HG03280 (cell line): ENCODE measurements around the gene MRPL37.
"Not testable (repeated sequence)": the region's sequence is repeated elsewhere in the genome, so short reads cannot be mapped to it uniquely, and the experiment has no call there.

Experiments
- ATAC-seq: cut with Tn5 transposase; IDR thresholded peaks from one replicate; pipeline ENCODE4 v1.9.1; 2021; ENCODE audit warnings: mild to moderate bottlenecking, moderate library complexity; ENCODE audit not compliant: unreplicated experiment

The MRPL37 gene

DNA sequence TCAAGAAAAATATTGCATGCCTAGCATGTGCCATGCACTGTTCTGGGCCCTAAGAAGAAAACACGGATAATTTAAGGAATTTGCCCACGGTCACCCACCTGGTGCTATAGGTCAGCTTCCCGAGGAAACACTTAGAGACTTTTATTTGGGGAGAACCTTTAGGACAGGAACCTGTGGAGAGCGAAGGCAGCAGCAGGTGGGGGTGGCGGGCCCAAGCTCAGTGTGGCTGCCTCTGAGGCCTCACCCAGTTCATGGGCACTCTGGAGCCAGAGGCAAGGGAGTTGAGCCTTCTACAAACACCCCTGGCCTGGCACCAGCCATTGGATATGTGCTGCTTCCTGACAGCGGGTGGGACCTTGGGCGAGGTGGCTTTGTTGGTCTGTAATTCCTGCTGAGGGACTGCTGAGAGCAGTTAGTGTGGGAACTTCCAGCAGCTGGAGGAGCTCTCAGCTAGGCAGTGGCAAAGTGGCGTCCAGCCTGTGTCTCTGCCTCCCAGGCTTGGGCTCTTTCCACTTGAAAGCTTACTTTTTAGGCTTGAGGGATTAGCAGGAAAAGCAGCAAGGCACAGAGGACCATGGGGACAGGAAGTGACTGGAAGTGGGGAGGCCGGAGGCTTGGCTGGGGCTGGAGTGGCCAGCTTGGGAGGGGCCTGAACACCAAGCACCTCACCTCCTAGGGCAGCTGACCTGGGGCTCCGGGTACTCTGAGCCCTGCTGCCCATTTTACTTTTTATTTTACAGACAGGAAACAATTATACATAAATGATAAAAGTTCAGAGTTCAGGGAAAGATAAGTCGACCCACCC is 19.1 kb downstream of the MRPL37 start:
- ATAC-seq: no peak

DNA sequence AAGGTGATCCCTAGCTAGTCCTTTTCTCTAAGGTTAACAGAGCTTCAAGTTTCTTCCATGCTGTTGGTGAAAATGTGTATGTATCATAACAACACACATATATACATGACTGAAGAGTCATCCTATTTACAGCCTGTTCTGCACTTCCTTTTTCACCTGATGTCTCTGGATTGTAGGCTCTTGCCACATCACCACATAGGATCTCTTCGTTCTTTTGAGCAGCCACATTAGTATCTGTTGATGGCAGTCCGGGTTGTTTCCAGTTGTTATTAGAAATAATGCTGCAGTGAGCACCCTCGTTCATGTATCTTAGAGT is 19.7 kb downstream of the MRPL37 start:
- no peak for ATAC-seq

DNA sequence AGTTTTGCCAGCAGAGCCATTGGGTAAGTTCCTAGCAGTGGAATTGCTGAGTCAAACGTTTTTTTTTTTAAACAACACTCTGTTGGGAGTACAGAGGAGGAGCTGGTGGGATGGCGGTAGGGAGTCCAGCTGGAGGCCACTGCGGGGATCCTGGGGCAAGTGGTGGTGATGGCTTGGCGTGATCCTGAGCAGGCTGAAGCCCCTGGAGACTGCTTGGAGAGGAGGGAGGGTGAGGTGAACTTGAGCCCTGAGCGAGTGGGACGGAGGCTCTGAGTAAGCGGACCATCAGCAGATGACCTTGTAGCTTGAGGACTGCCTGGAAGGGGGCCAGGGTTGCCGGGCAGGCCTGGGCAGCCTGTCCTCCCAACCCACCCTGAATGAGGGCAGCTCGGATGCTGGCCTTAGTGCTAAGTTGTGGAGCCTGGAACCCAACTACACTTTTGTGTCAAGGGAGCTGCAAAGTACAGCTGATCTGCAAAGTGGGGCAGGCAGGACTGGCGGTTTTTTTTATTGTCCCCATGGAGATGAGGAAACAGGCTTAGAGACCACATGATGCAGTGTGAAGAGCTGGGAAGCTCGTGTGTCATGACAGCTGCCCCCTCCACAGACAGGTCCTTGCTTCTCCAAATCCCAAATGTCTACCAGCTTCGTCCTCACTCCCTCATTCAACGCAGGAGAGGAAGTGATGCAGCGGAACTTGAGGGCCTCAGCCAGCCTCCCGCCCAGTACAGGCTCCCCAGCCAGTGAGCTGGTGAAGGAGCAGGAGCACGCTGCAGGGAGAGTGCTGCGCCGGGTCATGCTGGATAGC is 20.2 kb downstream of the MRPL37 start:
- ATAC-seq: no peak

DNA sequence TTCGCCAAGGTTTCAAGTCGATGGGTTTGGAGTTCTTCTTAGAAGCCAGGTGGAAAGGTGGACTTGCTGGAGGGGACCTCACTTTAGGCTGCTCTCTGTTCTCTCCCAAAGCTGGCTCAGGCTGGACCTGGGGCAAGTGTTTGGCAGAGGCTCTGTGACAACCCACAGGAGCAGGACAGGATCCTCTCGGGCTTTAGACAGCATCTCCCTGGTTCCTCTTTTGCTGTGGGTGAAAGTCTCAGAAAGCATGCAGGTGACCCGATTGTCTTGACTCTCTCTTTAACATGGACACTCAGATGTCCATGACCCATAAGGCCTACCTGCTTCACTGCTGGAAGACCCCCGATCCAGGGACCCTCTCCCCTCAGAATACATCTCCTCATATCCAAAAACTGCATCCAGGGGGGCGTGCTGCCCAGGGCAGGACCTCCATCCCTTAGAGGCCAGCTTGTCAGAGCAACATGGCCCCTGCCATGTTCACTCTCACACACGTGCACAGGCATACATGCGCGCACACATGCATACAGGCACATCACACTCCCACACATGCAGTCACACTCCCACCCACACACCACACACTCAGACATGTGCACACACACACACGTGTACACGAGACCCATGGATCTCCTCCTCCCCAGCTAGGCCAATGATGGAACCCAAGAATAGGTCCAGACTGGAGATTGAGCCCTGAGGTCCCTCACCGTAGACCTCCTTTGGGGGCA is 21.3 kb downstream of the MRPL37 start:
- ATAC-seq: no peak

DNA sequence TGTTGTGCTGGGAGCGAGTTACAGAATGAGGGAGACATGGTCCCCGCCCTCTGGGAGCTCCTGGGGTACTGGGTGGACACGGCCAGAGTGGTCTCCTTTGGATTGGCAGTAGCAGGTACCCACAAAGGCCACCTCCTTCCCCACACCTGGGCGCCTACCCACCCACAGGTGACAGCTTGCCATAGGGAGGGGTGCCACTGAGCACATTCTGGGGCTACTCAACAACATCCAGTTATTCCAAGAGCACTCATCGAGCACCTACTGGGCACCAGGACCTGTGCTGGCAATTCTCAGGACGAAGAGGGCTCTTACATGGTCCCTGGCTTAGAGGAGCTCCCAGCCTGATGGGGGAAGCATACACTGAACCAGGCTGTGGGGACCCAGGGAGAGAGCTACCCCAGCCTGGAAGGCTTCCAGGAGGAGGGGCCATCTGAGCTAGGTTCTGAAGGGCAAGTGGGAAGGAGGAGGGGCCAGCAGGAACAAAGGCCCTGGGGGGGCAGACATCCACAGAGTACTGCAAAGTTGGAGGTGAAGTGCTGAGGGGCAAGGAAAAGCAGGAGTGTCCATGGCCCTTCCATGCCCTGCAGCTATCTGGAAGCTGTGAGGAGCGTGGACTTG is 22.0 kb downstream of the MRPL37 start:
- no peak for ATAC-seq

DNA sequence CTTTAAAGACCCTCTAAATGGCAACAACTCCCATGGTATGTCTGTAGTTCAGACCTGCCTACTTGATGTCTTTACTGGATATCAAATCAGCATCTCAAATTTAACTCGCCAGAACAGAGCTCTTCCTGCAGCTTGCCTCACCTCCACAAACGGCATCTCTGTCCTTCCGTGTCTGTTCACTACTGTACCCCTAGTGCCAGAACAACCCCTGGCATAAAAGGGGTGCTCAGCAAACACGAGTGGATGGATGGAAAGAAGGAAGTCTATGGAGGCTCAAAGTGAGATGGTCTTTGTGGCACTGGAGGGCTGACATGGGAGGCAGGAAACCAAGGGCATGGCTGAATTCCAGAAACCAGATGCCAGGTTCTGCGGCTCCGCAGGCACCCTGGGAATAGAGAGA is 22.7 kb downstream of the MRPL37 start:
- ATAC-seq: no peak

DNA sequence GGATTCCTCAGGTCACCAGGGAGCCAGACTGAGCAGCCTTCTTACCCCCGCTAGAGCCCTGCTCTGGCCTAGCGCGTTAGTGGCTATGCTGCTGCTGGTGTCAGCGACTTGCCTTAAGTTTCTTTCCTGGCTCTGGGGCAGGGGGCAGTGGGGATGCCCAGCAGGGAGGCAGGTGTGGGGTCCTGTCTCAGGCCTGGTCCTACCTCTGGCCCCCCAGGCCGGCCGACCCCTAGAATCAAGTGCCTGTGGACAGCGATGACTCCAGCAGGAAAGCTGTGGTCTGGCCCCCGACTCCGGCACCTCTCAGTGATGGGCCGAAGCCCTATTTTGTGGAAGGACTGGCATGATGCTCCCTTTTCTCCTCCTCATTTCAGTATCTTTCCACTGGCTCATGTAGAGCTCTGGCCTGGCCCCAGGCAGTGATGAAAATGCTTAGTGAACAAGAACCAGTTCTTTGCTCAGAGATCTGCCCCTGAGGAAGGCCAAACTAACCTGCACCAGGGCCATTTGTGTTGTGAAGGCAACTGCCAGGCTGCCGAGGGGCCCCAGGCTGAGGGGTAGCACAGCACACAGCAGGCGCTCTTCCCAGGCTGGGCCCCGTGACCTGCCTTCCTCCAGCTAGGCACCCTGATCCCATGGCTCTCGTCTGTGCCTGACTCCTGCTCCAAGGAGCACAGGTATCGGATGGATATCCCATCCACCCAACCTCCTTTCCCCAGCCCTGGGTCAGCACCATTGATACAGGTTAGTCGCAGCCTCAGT is 23.7 kb downstream of the MRPL37 start:
- no peak for ATAC-seq

DNA sequence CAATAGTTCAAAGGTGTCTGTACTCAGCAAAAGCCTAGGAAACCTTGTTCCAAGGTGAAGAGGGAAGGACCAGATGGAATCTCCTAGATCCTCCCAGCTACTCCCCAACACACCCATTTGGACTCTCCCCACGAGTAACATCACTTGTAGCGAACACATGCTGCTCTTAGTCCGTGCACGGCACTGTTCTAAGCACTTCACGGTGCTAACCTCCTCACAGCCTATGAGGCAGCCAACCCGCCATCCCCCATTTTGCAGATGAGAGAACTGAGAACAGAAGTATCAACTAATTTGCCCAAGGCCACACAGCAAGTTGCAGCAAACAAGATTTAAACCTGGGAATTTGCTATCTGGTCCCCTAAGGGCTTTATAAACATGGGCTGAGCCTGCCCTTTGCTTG is 24.3 kb downstream of the MRPL37 start:
- no peak for ATAC-seq

DNA sequence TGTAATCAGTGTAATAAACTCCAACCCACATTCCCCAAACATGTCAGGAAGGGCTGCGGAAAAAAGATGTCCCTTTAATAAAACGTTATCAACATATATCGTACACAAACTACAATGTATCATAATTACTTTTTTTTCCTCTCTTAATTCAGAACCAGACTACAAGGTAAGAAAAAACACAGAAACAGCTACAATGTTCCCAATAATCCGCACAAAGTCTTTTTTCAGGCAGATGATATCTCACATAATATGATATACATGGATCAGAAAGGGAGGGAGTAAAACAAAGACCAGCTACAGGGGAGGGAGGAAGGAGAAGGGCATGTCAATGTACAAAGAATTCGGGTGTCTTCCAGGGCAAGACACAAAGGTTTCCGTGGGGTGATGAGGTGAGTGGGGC is 25.4 kb downstream of the MRPL37 start:
- ATAC-seq: no peak

DNA sequence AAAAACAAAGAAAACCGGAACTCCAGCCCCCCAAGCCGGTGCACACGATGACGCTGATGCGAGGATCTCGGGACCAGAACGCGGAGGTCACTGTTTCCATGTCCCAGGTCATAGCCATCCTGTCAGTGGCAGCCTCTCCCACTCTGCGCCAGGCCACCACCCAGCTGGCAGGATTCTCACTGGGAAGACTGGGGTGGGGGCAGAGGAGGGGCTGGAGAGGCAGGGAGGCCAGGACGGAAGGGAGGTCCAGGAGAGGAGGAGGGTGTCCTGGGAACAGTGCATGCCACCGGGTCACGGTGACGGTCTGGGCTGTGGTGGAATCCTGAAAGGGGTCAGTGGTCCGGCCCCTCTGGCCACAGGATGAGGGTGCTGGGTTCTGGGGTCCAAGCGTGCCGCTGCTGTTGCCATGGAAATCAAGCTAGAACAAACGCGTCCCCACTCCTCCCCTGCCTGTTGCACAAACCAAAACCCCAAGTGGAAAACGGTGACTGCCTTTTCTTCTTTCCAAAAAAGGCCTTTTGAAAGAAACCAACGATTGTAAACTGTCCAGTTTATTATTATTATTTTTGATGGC is 26.1 kb downstream of the MRPL37 start:
- ATAC-seq: no peak

DNA sequence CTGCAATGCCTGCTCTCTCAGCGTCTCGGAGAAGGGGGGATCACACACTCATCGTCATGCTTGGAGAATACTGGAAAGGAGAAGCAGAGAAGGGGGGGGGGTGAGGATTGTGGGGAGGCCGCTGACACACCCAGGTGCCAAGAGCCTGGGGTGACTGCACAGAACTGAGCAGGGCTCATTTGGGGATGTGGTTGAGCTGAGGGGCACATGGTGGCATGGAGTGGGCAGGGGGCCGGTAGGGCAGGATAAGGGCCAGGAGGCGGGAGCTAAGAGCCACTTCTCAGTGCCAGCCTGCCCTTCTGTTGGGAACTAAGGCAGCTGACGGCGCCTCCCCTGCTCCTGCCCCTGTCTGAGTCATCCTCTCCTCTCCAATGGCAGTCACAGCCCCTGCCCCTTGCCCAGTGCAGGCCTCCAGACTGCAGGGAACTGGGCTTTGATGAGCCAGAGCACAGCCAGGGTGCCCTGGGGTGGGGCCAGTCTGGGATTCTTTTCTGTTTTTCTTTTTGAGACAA is 27.2 kb downstream of the MRPL37 start:
- no peak for ATAC-seq

DNA sequence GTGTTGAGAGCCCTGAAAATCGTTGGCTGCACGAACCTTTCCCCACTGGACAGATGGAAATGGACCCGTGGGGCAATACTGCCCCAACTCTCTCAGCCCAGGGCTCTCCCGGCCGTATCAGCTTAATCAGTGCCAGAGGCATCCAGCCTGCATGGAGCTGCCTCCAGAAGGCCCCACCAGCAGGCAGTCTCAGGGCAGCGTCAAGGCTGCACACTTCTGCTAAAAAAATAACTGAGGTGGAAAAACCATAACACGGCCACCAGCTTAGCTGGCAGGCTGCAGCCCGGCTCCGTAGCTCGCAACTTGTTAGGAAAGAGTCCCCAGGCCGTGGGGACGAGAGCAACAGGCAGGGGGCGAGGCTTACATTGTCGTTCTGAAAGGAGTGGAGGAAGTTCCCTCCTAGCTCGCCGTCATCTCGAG is 27.9 kb downstream of the MRPL37 start:
- ATAC-seq: no peak

DNA sequence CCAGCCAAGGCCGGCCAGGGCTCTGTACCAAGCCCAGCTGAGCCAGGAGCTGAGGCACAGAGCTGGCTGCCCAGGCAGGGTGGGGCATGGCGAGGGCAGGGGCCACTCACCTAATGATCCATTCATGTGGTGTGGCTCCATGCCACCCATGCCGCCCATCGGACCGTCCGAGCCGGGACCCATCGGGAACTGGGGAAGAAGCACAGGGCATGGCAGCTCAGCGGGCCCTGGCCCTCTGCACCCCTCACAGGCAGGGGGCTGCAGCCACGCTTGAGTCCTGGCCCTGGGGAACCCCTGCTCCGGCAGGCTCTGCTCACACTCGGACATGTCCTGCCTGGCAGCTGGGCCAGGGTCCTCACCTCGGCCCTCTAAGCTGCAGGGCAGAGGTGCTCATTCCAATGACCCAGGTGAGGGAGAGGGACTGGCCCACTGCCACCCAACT is 28.7 kb downstream of the MRPL37 start:
- ATAC-seq: no peak

DNA sequence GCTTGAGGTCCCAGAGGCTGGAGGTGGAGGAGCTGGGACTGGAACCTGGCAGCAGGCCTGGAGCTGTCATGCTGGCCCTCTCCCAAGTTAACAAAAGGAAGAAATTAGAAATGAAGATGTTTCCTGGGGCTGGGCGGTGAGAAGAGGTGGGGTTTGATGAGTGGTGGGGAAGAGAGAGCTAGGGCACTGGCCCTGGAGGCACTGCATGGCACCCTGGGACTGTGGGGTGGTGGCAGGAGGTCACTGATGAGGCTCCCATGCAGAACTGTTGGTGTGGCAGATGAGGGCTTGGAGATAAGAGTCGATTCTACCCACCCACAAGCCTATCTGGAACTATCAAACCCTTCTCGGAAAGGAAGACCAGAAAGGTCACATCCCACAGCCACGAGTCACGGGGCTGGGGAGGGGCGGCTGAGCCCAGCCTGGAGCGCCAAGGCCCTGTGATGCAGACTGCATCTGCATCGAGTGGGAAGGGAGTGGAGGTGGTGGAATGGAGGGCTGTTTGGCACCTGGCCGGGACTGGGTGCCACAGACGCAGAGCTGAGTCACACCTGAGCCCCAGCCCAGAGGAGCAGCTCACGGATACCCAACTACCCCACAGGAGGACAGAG is 29.4 kb downstream of the MRPL37 start:
- ATAC-seq: no peak

DNA sequence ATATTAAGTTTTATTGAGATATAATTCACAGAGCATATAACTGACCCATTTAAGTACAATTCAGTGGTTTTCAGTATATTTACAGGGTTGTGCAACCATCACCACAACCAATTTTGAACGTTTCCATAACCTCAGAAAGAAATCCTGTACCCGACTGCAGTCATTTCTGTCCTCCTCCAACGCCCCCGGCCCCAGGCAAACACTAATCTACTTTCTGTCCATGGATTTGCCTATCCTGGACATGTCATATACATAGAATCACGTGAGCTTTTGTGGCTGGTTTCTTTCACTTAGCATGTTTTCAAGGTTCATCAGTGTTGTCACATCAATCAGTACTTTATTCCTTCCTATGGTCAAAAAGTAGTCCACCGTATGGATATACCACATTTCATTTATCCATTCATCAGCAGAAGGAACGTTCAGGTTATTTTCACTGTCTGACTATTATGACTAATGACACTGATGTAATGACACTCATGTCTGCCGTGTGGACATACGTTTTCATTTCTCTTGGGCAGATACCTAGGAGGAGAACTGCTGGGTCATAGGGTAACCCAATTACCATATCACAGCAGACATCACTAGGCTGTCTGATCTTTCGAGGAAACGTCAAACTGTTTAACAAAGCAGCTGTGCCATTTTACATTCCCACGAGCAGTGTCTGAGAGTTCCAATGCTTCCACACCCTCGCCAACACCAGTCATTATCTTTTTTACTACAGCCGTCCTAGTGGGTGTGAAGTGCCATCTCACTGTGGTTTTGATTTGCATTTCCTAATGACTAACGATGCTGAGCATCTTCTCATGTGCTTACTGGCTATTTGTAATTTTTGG is 30.8 kb downstream of the MRPL37 start:
- no peak for ATAC-seq

DNA sequence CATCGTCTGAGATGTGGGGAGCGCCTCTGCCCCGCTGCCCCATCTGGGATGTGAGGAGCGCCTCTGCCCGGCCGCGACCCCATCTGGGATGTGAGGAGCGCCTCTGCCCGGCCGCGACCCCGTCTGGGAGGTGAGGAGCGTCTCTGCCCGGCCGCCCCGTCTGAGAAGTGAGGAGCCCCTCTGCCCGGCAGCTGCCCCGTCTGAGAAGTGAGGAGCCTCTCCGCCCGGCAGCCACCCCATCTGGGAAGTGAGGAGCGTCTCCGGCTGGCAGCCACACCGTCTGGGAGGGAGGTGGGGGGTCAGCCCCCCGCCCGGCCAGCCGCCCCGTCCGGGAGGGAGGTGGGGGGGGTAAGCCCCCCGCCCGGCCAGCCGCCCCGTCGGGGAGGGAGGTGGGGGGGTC is 33.2 kb downstream of the MRPL37 start:
- ATAC-seq: not testable (repeated sequence)

DNA sequence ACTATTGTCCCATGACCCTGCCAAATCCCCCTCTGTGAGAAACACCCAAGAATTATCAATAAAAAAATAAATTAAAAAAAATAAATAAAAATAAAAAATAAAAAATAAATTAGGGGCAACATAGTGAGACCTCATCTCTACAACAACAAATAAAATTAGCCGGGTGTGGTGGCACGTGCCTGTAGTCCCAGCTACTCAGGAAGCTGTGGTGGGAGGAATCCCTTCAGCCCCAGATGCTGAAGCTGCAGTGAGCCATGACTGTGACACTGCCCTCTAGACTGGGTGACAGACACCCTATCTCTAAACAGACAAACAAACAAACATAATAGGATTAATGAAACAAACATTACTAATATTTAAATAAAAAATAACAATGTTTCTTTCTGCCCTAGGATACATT is 34.3 kb downstream of the MRPL37 start:
- no peak for ATAC-seq

DNA sequence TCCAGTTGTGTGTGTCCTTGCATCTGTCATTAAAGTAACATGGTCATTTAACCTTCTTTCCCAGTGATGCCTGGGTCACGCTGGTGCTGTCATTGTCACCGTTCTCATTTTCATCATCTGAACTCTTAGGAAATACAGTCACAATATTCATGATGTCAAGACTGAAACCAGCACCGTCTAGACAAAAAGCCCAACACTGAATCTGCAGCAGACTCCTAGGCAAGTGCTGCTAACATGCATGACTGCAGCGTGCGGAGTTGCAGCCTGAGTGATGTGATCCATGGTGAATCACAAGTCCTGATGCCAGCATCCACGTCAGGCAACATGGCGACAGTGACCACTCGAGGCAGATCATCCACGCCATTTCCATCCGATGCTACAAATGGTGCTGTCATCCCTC is 37.6 kb downstream of the MRPL37 start:
- ATAC-seq: no peak
